Forelimb muscle (tissue), 1 donor: ENCODE data around the gene LYZL4. TPM values are rescaled to one million over a fixed set of nuclear protein-coding genes. Genes with fewer than 3 reads are reported as not detected.

Experiments used
- DNase-seq: peaks from one replicate; pipeline ENCODE4 v3.0.0-alpha.2; 2013; ENCODE audit warnings: low read depth
- polyA plus RNA-seq: library from polyadenylated mRNA; unstranded; fragments of 120-200 nt; gene quantifications from one replicate; pipeline ENCODE4 v1.2.1, GENCODE V29; 2013; ENCODE audit not compliant: insufficient read length

Gene LYZL4
- polyA plus RNA-seq, result not detected

GRCh38 chr3:42410370-42411131 lies at the start of gene LYZL4:
TSS of gene LYZL4 (minus strand) at chr3:42410610. CDS start at chr3:42407251, 3,359 bp downstream.
- DNase-seq, result no peak

GRCh38 chr3:42459151-42459550 lies 48.7 kb upstream of the LYZL4 start:
- DNase-seq, result no peak

GRCh38 chr3:42456211-42456610 lies 45.8 kb upstream of the LYZL4 start:
- no peak for DNase-seq

GRCh38 chr3:42451546-42452230 lies 41.3 kb upstream of the LYZL4 start:
- no peak for DNase-seq

- no peak for DNase-seq
Measured at GRCh38 chr3:42451116-42451515, 40.7 kb upstream of the LYZL4 start.

- DNase-seq, result no peak
Measured at GRCh38 chr3:42450567-42450966, 40.2 kb upstream of the LYZL4 start.

- DNase-seq, result no peak
Measured at GRCh38 chr3:42447481-42447880, 37.1 kb upstream of the LYZL4 start.

GRCh38 chr3:42446111-42447050 lies 36.0 kb upstream of the LYZL4 start:
- no peak for DNase-seq

GRCh38 chr3:42443819-42444436 lies 33.5 kb upstream of the LYZL4 start:
- DNase-seq, result peak; percentile 55

GRCh38 chr3:42443292-42443691 lies 32.9 kb upstream of the LYZL4 start:
- DNase-seq, result no peak

GRCh38 chr3:42442640-42443039 lies 32.2 kb upstream of the LYZL4 start:
- DNase-seq, result no peak

- no peak for DNase-seq
Measured at GRCh38 chr3:42441791-42442190, 31.4 kb upstream of the LYZL4 start.

- no peak for DNase-seq
Measured at GRCh38 chr3:42440924-42441323, 30.5 kb upstream of the LYZL4 start.

- DNase-seq, result no peak
Measured at GRCh38 chr3:42439261-42440115, 29.1 kb upstream of the LYZL4 start.

- DNase-seq, result no peak
Measured at GRCh38 chr3:42438758-42439157, 28.3 kb upstream of the LYZL4 start.

GRCh38 chr3:42438193-42438592 lies 27.8 kb upstream of the LYZL4 start:
- no peak for DNase-seq

- DNase-seq, result no peak
Measured at GRCh38 chr3:42434777-42435380, 24.5 kb upstream of the LYZL4 start.

- no peak for DNase-seq
Measured at GRCh38 chr3:42432485-42432884, 22.1 kb upstream of the LYZL4 start.

- no peak for DNase-seq
Measured at GRCh38 chr3:42430781-42431532, 20.5 kb upstream of the LYZL4 start.

- no peak for DNase-seq
Measured at GRCh38 chr3:42428830-42429229, 18.4 kb upstream of the LYZL4 start.
